ENCODE measurements around the gene ZNF772.

The ZNF772 gene

DNA sequence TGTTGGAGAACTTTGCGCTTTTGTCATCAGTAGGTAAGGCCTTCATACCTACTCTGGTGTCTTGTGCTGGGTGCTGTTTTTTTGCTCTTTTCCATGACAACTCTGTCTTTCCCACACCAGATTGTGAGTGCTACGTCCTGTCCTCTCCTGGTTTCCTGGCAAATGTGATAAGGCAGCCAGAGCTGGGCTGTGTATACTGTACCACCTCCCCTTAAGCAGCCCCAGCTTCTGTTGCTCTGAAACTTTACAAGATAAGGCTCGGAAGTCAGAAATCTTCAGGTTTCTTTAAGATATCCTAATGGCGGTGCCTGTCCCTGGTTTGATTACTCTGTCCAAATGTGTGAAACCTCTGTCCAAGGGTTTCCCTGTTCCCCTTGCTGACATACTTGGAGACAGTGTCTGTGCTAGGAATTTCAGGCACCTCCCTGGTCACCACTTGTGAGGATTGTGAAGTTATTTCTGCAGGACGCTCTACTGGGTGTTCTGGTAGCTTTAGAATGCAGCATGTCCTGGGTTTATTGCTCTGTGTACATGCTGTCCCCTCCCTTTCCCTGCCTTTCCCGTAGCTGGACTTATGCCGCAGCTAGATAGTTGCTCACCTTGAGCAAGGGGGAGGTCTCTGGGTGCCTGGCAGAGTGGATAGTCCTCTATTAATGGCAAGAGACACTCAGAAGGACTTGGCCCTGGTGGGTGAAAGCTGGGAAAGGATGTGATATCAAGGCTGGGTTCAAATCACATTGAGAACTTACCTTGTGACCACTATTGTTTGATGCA lies 35.2 kb downstream of the ZNF772 start:
- H3K9ac ChIP-seq (ENCODE audit: low read length): no peak overlapping the region
- no peak overlapping the region for H3K27ac ChIP-seq (ENCODE audit: low read length)
- no peak overlapping the region for H3K4me3 ChIP-seq (ENCODE audit: low read length)
- DNase-seq: no peak
- no peak overlapping the region for H2AFZ ChIP-seq (ENCODE audit: low read length)
- TF ChIP-seq EZH2 (optimal IDR thresholded peaks at IDR 0.05; ENCODE audit: low read depth, low read length) (no peak), EZH2phosphoT487 (IDR thresholded peaks at IDR 0.05; ENCODE audit: low read length) (no peak)
- TF ChIP-seq, protein P1, sequence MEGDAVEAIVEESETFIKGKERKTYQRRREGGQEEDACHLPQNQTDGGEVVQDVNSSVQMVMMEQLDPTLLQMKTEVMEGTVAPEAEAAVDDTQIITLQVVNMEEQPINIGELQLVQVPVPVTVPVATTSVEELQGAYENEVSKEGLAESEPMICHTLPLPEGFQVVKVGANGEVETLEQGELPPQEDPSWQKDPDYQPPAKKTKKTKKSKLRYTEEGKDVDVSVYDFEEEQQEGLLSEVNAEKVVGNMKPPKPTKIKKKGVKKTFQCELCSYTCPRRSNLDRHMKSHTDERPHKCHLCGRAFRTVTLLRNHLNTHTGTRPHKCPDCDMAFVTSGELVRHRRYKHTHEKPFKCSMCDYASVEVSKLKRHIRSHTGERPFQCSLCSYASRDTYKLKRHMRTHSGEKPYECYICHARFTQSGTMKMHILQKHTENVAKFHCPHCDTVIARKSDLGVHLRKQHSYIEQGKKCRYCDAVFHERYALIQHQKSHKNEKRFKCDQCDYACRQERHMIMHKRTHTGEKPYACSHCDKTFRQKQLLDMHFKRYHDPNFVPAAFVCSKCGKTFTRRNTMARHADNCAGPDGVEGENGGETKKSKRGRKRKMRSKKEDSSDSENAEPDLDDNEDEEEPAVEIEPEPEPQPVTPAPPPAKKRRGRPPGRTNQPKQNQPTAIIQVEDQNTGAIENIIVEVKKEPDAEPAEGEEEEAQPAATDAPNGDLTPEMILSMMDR (IDR thresholded peaks at IDR 0.05; ENCODE audit: low read length): no peak
- no peaks in the 10 kb centered on the region for H3K27me3 ChIP-seq (replicated peaks; ENCODE audit: insufficient read depth, low read length)
- H4K20me1 ChIP-seq (ENCODE audit: insufficient read depth, low read length): no peaks in the 10 kb centered on the region
- no peaks in the 10 kb centered on the region for H3K9me2 ChIP-seq (replicated peaks; ENCODE audit: insufficient read depth, low read length)
- H3K79me2 ChIP-seq (ENCODE audit: low read length): peaks cover 35% of the 10 kb centered on the region
- H3K36me3 ChIP-seq (replicated peaks; ENCODE audit: insufficient read depth, low read length): peaks cover 17% of the 10 kb centered on the region
- H3K4me1 ChIP-seq (ENCODE audit: low read length): no peaks in the 10 kb centered on the region
- H3F3A ChIP-seq (ENCODE audit: insufficient read depth, low read length): no peaks in the 10 kb centered on the region
- H3K9me3 ChIP-seq (replicated peaks; ENCODE audit: insufficient read depth, low read length): no peaks in the 10 kb centered on the region
- H3K4me2 ChIP-seq (ENCODE audit: low read depth, low read length): no peak overlapping the region

DNA sequence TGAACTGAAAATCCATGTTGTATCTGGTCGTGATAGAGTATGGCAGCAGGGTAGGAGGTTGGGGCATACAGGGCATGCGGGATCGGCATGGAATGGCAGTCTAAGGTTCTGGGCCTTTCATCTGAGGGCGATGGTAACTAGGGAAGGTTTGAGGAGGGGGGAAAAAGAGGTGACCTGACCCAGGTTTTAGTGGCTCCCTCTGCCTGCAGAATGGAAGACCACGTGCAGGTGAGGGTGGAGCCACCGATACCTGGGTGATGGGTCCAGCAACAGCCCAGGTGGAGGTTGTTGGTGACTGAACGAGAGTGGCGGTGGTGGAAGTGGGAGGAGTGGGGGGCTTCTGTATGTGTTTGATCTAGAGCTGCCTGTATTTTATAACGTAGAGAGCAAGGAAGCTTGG lies 38.4 kb downstream of the ZNF772 start:
- H3K36me3 ChIP-seq (replicated peaks; ENCODE audit: insufficient read depth, low read length): peaks cover 10% of the 10 kb centered on the region; the same call in 1 of the 2 replicates
- no peak for DNase-seq
- peaks cover 53% of the 10 kb centered on the region for H3K79me2 ChIP-seq (ENCODE audit: low read length)
- H3K4me1 ChIP-seq (ENCODE audit: low read length): peaks cover 9% of the 10 kb centered on the region
- no peak overlapping the region for H3K4me3 ChIP-seq (ENCODE audit: low read length)
- no peak overlapping the region for H3K4me2 ChIP-seq (ENCODE audit: low read depth, low read length)
- TF ChIP-seq EZH2 (optimal IDR thresholded peaks at IDR 0.05; ENCODE audit: low read depth, low read length) (no peak), EZH2phosphoT487 (IDR thresholded peaks at IDR 0.05; ENCODE audit: low read length) (no peak)
- TF ChIP-seq, protein P1 (IDR thresholded peaks at IDR 0.05; ENCODE audit: low read length): no peak
- no peaks in the 10 kb centered on the region for H4K20me1 ChIP-seq (ENCODE audit: insufficient read depth, low read length)
- no peaks in the 10 kb centered on the region for H3K9me2 ChIP-seq (replicated peaks; ENCODE audit: insufficient read depth, low read length)
- no peaks in the 10 kb centered on the region for H3F3A ChIP-seq (ENCODE audit: insufficient read depth, low read length)
- H3K27me3 ChIP-seq (replicated peaks; ENCODE audit: insufficient read depth, low read length): no peaks in the 10 kb centered on the region
- no peak overlapping the region for H3K27ac ChIP-seq (ENCODE audit: low read length)
- no peaks in the 10 kb centered on the region for H3K9me3 ChIP-seq (replicated peaks; ENCODE audit: insufficient read depth, low read length)
- H2AFZ ChIP-seq (ENCODE audit: low read length): no peak overlapping the region
- no peak overlapping the region for H3K9ac ChIP-seq (ENCODE audit: low read length)

DNA sequence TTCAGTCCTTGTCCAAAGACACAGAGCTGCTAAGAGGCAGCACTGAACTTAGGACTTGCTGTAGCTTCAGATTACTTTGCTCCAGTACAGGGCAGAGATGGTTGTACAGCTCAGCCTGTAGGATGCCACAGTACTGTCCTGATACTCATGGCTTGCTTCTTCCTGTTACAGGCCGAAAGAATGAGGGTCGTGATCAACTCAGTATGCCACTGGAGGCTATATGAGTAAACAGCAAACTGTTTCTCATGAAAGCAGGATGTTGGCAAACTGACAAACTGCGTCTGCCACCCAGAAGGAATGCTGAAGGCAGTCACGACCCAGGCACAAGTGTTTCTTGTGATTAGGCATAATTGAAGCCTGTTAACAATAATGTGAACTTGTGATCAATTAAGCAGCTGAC lies 39.4 kb downstream of the ZNF772 start:
- H3K36me3 ChIP-seq (replicated peaks; ENCODE audit: insufficient read depth, low read length): peaks cover under 1% of the 10 kb centered on the region; the same call in 1 of the 2 replicates
- no peak overlapping the region for H3K9ac ChIP-seq (ENCODE audit: low read length)
- no peak overlapping the region for H3K4me2 ChIP-seq (ENCODE audit: low read depth, low read length)
- no peaks in the 10 kb centered on the region for H3K27me3 ChIP-seq (replicated peaks; ENCODE audit: insufficient read depth, low read length)
- TF ChIP-seq, protein P1 (IDR thresholded peaks at IDR 0.05; ENCODE audit: low read length): no peak
- no peaks in the 10 kb centered on the region for H3K9me3 ChIP-seq (replicated peaks; ENCODE audit: insufficient read depth, low read length)
- no peaks in the 10 kb centered on the region for H4K20me1 ChIP-seq (ENCODE audit: insufficient read depth, low read length)
- no peak for DNase-seq
- H3K27ac ChIP-seq (ENCODE audit: low read length): no peak overlapping the region
- no peaks in the 10 kb centered on the region for H3K9me2 ChIP-seq (replicated peaks; ENCODE audit: insufficient read depth, low read length)
- H3K79me2 ChIP-seq (ENCODE audit: low read length): peaks cover 53% of the 10 kb centered on the region
- no peaks in the 10 kb centered on the region for H3F3A ChIP-seq (ENCODE audit: insufficient read depth, low read length)
- no peak overlapping the region for H2AFZ ChIP-seq (ENCODE audit: low read length)
- no peak overlapping the region for H3K4me3 ChIP-seq (ENCODE audit: low read length)
- H3K4me1 ChIP-seq (ENCODE audit: low read length): peaks cover 9% of the 10 kb centered on the region

Measured in MM.1S (cell line).